Spinal cord (tissue), 10 donors: ENCODE data around the gene MMP28. TPM values are rescaled to one million over a fixed set of nuclear protein-coding genes. Genes with fewer than 3 reads are reported as not detected.

Source experiments
- DNase-seq, 6 donors: peaks; one replicate each; pipeline versions ENCODE4 v3.0.0 to v3.0.0-alpha.2; 2013 to 2015; ENCODE audit warnings: low spot score in 6 of 6, low read depth in 4 of 6
- H3K27ac ChIP-seq: one replicate; pipeline ENCODE4 v1.5.1; 2013; ENCODE audit warnings: low read depth, low read length, control low read depth
- H3K27me3 ChIP-seq: one replicate; pipeline ENCODE4 v1.6.1; 2013; ENCODE audit warnings: low read length; ENCODE audit not compliant: control insufficient read depth, insufficient read depth
- H3K36me3 ChIP-seq: one replicate; pipeline ENCODE4 v1.6.1; 2013; ENCODE audit warnings: low read length; ENCODE audit not compliant: control insufficient read depth, insufficient read depth
- H3K4me1 ChIP-seq: one replicate; pipeline ENCODE4 v1.6.1; 2013; ENCODE audit warnings: low read length; ENCODE audit not compliant: control insufficient read depth, insufficient read depth
- H3K4me3 ChIP-seq: one replicate; pipeline ENCODE4 v1.5.1; 2013; ENCODE audit warnings: low read depth, low read length, control low read depth
- H3K9me3 ChIP-seq: one replicate; pipeline ENCODE4 v1.6.1; 2013; ENCODE audit warnings: low read length; ENCODE audit not compliant: control insufficient read depth, insufficient read depth
- WGBS: methylation state at CpG from one replicate; pipeline ENCODE4 v1.1.5; 2013; ENCODE audit warnings: missing lambda C conversion rate; ENCODE audit not compliant: insufficient coverage; 5-methylcytosine and 5-hydroxymethylcytosine counted together
- long read RNA-seq, 4 donors: transcript quantifications; one replicate each; lab custom pipeline, GENCODE V29; 2026
- polyA plus RNA-seq, 2 donors: library from polyadenylated mRNA; unstranded; fragments of 120-200 nt; gene quantifications; one replicate each; pipeline ENCODE4 v1.2.1, GENCODE V29; 2013; ENCODE audit not compliant: insufficient read length in 2 of 2
- total RNA-seq, 2 donors: library from RNA; depleted of rRNA in 1 of 2; stranded (reverse); fragments of 120-200 nt in 1 of 2; fragments of >200 nt in 1 of 2; gene quantifications; one replicate each; pipeline versions ENCODE4 v1.2.3 to v1.2.4, GENCODE V29; 2013 to 2014
- donor health status: healthy.

MMP28 gene
- total RNA-seq (10 to 100 TPM; 12.8 to 18.5 TPM), polyA plus RNA-seq (10 to 100 TPM; 34.9 to 39.8 TPM)
- long read RNA-seq, donor 1, transcript MMP28-203 (3 exons, 1,092 nt): major isoform, 5 of 19 reads
- long read RNA-seq, donor 1, partial matches to known transcripts: 6 of 19 reads
- long read RNA-seq, donor 1, other reads (novel, unspliced or antisense): 0 of 19 reads
- long read RNA-seq, donor 2, transcript MMP28-203 (3 exons, 1,092 nt): major isoform, 9 of 13 reads
- long read RNA-seq, donor 2, partial matches to known transcripts: 0 of 13 reads
- long read RNA-seq, donor 2, other reads (novel, unspliced or antisense): 0 of 13 reads
- long read RNA-seq, donor 3, transcript MMP28-203 (3 exons, 1,092 nt): major isoform, 6 of 12 reads
- long read RNA-seq, donor 3, transcript MMP28-201 (8 exons, 1,928 nt): major isoform, 6 of 12 reads
- long read RNA-seq, donor 3, partial matches to known transcripts: 0 of 12 reads
- long read RNA-seq, donor 3, other reads (novel, unspliced or antisense): 0 of 12 reads
- long read RNA-seq, donor 4, partial matches to known transcripts: 141 of 243 reads
- long read RNA-seq, donor 4, other reads (novel, unspliced or antisense): 98 of 243 reads

- Histone ChIP-seq H3K9me3 (no peaks in the 10 kb centered on the region), H3K36me3 (no peaks in the 10 kb centered on the region), H3K4me1 (peaks cover 37% of the 10 kb centered on the region), H3K27ac (peak within 1 kb of the TSS; percentile 25), H3K27me3 (peaks cover 29% of the 10 kb centered on the region), H3K4me3 (peak within 1 kb of the TSS; percentile 38)
- under 1% methylated on average over 80 of the region's 89 CpGs for WGBS
- DNase-seq: peak in 2 of 6 donors; percentile 44 to 65
These were observed at the start of gene MMP28 for GRCh38 chr17:35795007-35795870. Gene MMP28 (minus strand): TSS chr17:35795641. CDS start chr17:35795377, 264 bp downstream.

GRCh38 chr17:35844547-35844946 is 49.1 kb upstream of the MMP28 start:
- WGBS: 98% methylated on average over 19 of the region's 19 CpGs
- Histone ChIP-seq H3K4me1 (no peaks in the 10 kb centered on the region), H3K27me3 (no peaks in the 10 kb centered on the region), H3K27ac (no peak overlapping the region), H3K36me3 (peaks cover 57% of the 10 kb centered on the region), H3K4me3 (no peak overlapping the region), H3K9me3 (no peaks in the 10 kb centered on the region)
- DNase-seq: no peak

GRCh38 chr17:35843698-35844097 is 48.3 kb upstream of the MMP28 start:
- Histone ChIP-seq H3K36me3 (peaks cover 61% of the 10 kb centered on the region), H3K9me3 (no peaks in the 10 kb centered on the region), H3K4me3 (no peak overlapping the region), H3K4me1 (no peaks in the 10 kb centered on the region), H3K27me3 (no peaks in the 10 kb centered on the region), H3K27ac (no peak overlapping the region)
- WGBS: no CpG with 5 or more reads among the region's 2 CpGs
- DNase-seq: no peak

GRCh38 chr17:35842239-35842638 is 46.8 kb upstream of the MMP28 start:
- Histone ChIP-seq H3K36me3 (peaks cover 65% of the 10 kb centered on the region), H3K9me3 (no peaks in the 10 kb centered on the region), H3K27me3 (no peaks in the 10 kb centered on the region), H3K4me1 (no peaks in the 10 kb centered on the region), H3K27ac (no peak overlapping the region), H3K4me3 (no peak overlapping the region)
- no peak for DNase-seq
- WGBS: 92% methylated on average over 3 of the region's 5 CpGs

GRCh38 chr17:35841505-35841904 is 46.1 kb upstream of the MMP28 start:
- H3K4me1 ChIP-seq: no peaks in the 10 kb centered on the region
- DNase-seq: no peak
- H3K36me3 ChIP-seq: peaks cover 73% of the 10 kb centered on the region
- 96% methylated on average over 3 of the region's 4 CpGs for WGBS
- no peak overlapping the region for H3K4me3 ChIP-seq
- no peaks in the 10 kb centered on the region for H3K9me3 ChIP-seq
- no peak overlapping the region for H3K27ac ChIP-seq
- no peaks in the 10 kb centered on the region for H3K27me3 ChIP-seq

GRCh38 chr17:35841101-35841500 is 45.7 kb upstream of the MMP28 start:
- H3K9me3 ChIP-seq: no peaks in the 10 kb centered on the region
- no peaks in the 10 kb centered on the region for H3K27me3 ChIP-seq
- H3K36me3 ChIP-seq: peaks cover 73% of the 10 kb centered on the region
- no peak overlapping the region for H3K4me3 ChIP-seq
- no peak overlapping the region for H3K27ac ChIP-seq
- no peaks in the 10 kb centered on the region for H3K4me1 ChIP-seq
- no peak for DNase-seq
- WGBS: no CpG with 5 or more reads among the region's 3 CpGs

GRCh38 chr17:35825206-35825605 is 29.8 kb upstream of the MMP28 start:
- WGBS: no CpG with 5 or more reads among the region's 1 CpG
- Histone ChIP-seq H3K4me1 (no peaks in the 10 kb centered on the region), H3K36me3 (peaks cover 41% of the 10 kb centered on the region), H3K27ac (no peak overlapping the region), H3K27me3 (no peaks in the 10 kb centered on the region), H3K9me3 (no peaks in the 10 kb centered on the region), H3K4me3 (no peak overlapping the region)
- no peak for DNase-seq

GRCh38 chr17:35821308-35821707 is 25.9 kb upstream of the MMP28 start:
- H3K9me3 ChIP-seq: no peaks in the 10 kb centered on the region
- H3K27ac ChIP-seq: no peak overlapping the region
- no peak overlapping the region for H3K4me3 ChIP-seq
- WGBS: no CpG with 5 or more reads among the region's 2 CpGs
- peaks cover 36% of the 10 kb centered on the region for H3K36me3 ChIP-seq
- H3K4me1 ChIP-seq: no peaks in the 10 kb centered on the region
- no peaks in the 10 kb centered on the region for H3K27me3 ChIP-seq
- DNase-seq: no peak

GRCh38 chr17:35819455-35819854 is 24.0 kb upstream of the MMP28 start:
- no CpG with 5 or more reads among the region's 1 CpG for WGBS
- no peaks in the 10 kb centered on the region for H3K4me1 ChIP-seq
- DNase-seq: peak in 1 of 6 donors; percentile 15
- no peaks in the 10 kb centered on the region for H3K9me3 ChIP-seq
- no peak overlapping the region for H3K4me3 ChIP-seq
- H3K36me3 ChIP-seq: peaks cover 30% of the 10 kb centered on the region
- H3K27ac ChIP-seq: no peak overlapping the region
- H3K27me3 ChIP-seq: no peaks in the 10 kb centered on the region
